ENCODE data around the gene PLA2G2C.

GRCh38 chr1:20180844-20181207, 5.5 kb downstream of the PLA2G2C start:
- TF ChIP-seq CTCF (IDR thresholded peaks at IDR 0.05; ENCODE audit: low read length) = no peak
- no peak for TF ChIP-seq EZH2 (optimal IDR thresholded peaks at IDR 0.05; ENCODE audit: low read depth, low read length)
- no peak for TF ChIP-seq EZH2phosphoT487 (IDR thresholded peaks at IDR 0.05; ENCODE audit: low read length)
